Measurements from ENCODE around the gene IGFBP4.

Gene IGFBP4

DNA sequence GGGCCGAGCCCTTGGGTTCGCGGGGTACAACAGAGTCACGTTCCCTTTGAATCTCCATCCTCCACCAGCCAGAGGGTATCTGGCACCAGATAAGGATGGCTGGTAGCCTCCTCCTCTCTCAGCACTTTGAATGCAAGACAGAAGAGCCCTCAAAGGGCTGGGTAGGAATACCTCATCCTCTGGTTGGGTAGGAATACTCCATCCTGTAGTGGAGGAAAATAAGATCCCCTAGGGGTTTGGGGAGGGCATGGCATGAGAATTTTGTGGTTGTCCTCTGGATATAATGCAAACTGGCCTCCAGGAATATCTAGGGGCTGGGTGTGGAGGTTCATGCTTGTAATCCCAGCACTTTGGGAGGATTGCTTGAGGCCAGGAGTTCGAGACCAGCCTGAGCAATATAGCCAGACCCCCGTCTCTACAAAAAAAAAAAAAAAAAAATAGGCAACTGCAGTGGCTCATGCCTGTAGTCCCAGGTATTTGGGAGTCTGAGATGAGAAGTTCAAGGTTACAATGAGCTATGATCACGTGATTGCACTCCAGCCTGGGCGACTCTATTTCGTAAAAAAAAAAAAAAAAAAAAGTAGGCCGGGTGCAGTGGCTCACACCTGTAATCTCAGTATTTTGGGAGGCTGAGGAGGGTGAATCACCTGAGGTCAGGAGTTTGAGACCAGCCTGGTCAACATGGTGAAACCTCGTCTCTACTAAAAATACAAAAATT is 2.7 kb downstream of the IGFBP4 start:
- TF ChIP-seq, protein P1, sequence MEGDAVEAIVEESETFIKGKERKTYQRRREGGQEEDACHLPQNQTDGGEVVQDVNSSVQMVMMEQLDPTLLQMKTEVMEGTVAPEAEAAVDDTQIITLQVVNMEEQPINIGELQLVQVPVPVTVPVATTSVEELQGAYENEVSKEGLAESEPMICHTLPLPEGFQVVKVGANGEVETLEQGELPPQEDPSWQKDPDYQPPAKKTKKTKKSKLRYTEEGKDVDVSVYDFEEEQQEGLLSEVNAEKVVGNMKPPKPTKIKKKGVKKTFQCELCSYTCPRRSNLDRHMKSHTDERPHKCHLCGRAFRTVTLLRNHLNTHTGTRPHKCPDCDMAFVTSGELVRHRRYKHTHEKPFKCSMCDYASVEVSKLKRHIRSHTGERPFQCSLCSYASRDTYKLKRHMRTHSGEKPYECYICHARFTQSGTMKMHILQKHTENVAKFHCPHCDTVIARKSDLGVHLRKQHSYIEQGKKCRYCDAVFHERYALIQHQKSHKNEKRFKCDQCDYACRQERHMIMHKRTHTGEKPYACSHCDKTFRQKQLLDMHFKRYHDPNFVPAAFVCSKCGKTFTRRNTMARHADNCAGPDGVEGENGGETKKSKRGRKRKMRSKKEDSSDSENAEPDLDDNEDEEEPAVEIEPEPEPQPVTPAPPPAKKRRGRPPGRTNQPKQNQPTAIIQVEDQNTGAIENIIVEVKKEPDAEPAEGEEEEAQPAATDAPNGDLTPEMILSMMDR (IDR thresholded peaks at IDR 0.05): no peak

DNA sequence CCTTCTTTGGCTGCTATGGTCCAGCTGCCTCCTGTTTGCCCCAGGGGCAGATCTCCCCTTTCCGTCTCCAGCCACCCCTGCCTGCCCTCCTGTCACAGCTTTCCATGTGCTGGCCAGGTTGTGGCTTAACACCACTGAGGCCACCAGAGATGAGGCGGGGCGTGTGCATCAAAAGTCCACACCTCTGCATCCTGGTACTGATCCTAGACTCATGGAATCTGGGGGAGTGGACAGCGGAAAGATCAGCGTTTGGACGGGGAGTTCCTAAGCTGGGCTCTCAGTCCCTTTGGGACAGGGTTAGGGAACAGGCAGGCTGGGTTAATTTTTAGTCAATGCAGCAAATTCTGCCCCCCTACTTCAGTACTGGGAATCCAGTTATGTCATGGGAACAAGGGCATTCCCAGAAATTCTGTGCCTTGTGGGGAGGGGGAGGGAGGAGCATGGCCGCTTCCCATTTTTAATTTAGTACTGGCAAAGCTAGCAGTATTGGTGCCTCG is 3.9 kb downstream of the IGFBP4 start:
- TF ChIP-seq, protein P1 (IDR thresholded peaks at IDR 0.05): no peak

DNA sequence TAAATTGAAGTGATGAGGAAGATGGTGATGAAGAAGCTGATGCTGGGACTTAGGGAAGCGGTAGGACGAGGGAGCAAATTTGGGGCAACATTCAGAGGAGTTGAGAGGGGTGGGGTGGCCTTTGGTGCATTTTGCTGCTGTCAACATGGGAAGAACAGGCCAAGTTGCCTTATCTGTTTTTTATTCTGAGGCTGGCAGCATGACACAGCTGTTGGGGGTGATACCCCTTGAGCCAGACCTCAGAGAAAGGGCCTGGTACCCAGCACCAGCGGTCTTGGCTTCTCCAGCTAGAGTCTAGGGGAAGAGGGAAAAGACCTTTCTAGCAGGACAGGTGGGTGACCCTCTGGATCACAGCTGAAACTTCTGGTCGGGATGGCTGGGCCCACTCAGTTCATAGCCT is 4.6 kb downstream of the IGFBP4 start:
- TF ChIP-seq, protein P1 (IDR thresholded peaks at IDR 0.05): no peak

DNA sequence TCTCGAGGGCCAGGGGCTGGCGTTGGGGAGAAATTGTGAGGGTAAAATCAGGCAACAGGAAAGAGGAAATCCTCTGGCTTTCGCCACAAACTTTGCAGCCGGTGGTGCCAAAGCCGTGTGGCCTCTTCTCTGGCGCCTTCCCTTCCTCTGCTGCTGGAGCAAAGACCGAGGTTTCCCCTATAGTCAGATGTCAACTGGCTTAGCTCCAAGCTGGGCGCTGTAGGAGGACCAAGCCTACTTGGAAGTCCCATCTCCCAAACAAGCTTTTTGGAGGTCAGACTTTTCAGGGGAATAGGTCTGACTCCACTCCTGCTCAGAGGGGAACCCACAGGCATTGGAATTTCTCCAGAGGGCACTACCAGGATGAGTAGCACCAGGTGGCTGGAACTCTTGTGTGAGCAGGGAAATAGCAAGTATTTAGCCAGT is 5.0 kb downstream of the IGFBP4 start:
- TF ChIP-seq, protein P1 (IDR thresholded peaks at IDR 0.05): no peak

DNA sequence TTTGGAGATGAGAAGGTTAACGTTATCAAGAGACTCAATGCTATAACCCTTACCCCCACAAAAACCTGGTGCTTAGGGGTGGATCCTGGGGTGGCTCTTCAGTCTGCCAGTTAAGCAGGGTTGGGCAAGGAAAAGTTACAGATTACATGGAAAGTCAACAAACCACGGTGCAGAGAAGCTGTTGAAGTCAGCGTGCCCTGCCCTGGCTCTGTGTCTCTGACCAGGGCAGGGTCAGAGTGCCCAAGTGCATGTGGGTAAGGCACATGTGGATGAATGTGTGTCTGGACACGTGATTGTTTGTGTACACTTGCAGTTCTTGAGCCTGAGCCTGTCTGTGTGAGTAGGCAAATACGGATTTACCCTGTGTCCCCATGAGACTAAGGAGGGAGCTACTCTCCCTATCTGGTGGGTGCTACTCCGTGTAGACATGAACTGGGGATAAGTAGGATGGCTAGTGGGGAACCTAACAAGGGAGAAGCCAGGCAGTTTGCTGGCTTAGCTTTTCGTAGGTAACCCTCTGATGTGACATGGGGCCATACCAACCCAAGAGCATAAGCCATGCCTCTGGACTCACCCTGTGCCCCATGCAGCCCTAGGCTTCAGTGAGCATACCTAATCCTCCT is 5.5 kb downstream of the IGFBP4 start:
- TF ChIP-seq, protein P1 (IDR thresholded peaks at IDR 0.05): no peak

DNA sequence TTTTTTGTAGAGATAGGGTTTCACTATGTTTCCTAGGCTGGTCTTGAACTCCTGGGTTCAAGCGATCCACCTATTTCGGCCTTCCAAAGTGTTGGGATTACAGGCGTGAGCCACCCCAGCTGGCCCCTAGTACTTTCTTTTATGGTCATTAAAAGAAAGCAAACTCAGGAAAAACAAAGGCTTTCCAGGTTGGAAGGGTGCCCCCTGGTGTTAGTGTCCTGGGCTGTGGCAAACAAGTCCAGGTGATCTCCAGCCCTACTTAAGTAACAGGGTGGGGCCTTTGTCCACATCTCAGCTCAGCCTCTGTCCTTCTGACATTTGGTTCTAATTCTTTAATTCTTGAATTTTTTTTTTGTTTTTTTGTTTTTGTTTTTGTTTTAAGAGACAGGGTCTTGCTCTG is 6.9 kb downstream of the IGFBP4 start:
- TF ChIP-seq, protein P1 (IDR thresholded peaks at IDR 0.05): peak; percentile 65

DNA sequence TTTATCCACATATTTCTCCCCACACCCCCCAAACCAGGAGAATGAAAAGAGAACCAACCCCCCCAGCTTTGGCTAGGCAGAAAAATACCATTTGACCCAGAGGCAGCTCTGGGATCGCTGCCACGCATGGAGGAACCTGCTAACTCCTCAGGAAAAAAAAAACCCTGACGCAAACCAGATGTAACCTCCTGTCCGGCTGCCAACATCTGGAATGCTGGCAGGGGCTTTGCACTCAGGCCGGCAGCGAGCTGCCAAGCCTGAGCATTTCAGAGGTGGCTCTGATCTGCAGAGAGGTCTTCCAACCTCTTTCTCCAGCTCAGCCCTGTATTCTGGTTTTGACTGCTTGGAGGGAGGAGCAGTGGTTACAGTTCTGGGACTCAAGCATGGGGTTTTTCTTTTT is 8.2 kb downstream of the IGFBP4 start:
- TF ChIP-seq, protein P1 (IDR thresholded peaks at IDR 0.05): no peak
